HG02588 (cell line): ENCODE measurements around the gene WWOX.

Experiments
- ATAC-seq: cut with Tn5 transposase; IDR thresholded peaks from one replicate; pipeline ENCODE4 v1.9.1; 2021; ENCODE audit warnings: mild to moderate bottlenecking, moderate library complexity; ENCODE audit not compliant: unreplicated experiment

Gene WWOX

DNA sequence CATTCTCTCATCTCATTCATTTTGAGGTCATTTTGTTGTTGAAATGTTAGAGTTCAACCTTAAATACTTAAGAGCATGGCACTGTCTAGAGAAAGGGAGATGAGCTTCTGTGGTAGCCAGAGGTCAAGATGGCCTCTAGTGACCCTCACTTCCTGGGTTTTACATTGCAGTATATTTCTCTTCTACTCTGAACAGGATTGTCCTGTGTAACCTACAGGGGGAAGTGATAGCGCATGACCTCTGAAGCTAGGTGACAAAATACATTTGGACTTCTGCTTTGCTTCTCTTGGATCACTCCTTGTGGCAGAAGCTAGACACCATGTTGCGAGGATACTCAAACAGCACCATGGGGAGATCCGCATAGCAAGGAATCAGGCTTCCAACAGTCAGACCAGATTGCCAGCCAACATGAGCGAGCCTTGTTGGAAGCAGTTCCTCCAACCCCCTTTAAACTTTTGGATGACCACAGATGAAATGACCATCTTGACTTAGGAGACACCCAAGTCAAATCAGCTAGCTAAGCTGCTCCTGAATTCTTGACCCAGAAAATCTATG lies 752.7 kb downstream of the WWOX start:
- ATAC-seq: no peak

DNA sequence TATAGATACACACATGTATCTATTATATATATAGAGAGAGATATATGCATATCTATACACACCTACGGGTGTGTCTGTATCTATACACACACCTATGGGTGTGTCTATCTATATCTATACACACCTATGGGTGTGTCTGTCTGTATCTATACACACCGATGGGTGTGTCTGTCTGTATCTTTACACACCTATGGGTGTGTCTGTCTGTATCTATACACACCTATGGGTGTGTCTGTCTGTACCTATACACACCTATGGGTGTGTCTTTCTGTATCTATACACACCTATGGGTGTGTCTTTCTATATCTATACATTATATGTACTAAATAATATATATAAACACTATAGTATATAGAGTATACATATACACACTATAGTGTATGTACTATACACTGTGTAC lies 762.6 kb downstream of the WWOX start:
- ATAC-seq: no peak

DNA sequence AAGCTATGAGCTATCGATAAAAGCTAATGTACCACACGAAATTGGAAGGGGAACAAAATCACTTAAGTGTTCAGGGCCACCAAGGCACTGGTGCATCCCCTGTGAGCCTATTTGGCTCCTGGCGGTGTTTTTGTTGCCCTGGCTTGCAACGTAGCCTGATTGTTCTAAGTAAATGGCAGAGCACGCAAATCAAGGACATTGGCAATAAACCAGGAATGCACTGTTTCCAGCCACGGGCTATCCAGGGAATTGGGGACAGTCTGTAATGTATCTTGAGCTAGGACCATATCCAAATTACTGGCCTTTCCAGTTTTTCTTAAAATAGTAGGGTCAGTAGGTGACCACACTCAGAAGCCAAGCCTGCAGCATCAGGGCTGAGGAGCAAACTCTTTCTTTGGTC lies 767.1 kb downstream of the WWOX start:
- no peak for ATAC-seq

GRCh38 chr16:78869492-78869891 lies 770.0 kb downstream of the WWOX start:
- ATAC-seq: no peak

GRCh38 chr16:78871241-78871640 lies 771.8 kb downstream of the WWOX start:
- no peak for ATAC-seq

DNA sequence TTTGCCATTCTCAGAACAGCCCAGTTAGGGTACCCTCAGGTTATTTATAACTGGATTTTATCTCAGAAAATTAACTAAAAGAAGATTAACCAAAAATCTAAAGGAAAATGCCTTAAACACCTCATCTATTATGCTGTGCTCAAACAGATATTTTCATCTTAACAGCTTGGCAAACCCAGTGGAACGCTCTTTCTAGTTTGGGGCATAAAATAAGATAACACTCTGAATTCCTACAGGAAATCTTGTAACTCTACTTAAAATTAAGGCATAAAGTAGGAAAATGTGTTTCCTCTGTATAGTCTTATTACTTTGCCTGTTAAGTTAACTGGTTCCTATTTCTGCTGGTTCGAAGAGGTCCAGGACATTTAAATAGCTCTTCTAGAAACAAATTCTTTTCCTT lies 777.2 kb downstream of the WWOX start:
- ATAC-seq: no peak

DNA sequence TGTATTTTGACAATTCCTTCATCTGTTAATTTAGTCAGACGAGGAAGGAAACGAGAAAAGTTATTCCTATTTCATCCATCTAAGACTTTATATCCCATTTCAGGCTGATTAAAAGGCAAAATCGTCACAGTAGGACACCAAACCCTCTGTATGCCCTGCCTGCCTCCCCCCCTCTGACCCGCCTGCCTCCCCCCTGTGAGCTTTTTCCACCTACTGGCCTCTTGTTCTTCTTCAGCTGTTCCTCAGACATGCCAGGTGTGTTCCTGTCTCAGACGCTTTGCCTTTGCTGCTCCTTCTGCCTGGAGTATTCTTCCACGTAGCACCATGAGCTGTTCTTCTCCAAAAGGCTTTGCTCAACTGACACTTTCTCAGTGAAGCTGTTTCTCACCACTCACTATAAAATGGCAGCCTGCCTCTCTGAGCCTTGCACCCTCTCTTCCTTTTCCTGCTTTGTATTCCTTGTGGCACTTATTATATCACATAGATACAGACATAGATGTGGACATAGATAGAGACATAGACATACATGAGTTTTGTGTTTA lies 777.7 kb downstream of the WWOX start:
- no peak for ATAC-seq

DNA sequence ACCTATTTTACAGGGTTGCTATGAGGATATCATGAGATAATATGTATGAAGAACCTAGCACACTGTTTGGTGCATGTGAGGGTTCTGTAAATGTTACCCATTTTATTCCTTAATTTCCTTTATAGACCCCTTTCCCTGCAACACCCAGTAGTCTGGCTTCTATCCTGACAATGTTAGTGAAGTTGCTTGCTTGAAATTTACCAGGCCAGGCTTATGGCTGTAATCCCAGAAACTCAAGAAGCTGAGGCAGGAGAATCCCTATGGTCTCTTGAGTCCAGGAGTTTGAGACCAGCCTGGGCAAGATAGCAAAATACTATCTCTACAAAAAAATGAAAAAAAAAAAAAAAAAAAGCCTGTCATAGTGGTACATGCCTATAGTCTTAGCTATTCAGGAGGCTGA lies 779.1 kb downstream of the WWOX start:
- no peak for ATAC-seq

DNA sequence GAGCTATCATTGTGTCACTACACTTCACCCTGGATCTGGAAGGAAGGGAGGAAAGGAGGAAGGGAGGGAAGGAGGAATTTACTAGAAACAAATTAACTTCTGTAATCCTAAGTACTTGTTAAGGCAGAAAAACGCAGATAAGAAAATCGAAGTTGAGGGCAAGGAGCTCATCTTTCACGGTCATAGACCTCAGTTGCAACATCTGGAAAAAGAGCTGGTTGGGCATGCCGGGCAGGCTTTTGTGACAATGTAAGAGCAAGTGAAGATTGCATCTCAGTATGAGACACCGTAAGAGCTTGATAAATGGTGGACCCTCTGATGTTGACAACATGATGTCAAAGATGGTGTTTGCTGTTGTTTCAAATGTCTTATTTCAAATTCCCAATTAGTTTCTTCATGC lies 779.6 kb downstream of the WWOX start:
- ATAC-seq: no peak

DNA sequence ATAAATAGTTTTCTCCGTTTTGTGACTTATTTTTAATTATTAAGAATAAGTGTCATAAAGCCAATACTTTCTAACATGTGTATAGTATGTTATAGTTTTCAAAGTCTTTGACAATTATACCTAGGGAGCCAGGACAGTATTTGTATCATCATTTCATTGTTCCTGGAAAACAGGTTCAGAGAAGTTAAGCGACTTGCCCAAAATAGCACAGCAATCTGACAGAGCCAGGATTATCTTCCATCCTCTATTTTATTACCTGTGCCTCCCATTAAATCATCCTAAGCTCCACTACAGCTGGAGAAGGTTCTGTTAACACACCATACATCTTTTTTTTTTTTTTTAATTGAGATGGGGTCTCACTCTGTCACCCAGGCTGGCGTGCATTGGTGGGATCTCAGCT lies 782.7 kb downstream of the WWOX start:
- ATAC-seq: no peak

- ATAC-seq: no peak
Measured at GRCh38 chr16:78882751-78883150, 783.3 kb downstream of the WWOX start.

- no peak for ATAC-seq
Measured at GRCh38 chr16:78884204-78884603, 784.8 kb downstream of the WWOX start.

DNA sequence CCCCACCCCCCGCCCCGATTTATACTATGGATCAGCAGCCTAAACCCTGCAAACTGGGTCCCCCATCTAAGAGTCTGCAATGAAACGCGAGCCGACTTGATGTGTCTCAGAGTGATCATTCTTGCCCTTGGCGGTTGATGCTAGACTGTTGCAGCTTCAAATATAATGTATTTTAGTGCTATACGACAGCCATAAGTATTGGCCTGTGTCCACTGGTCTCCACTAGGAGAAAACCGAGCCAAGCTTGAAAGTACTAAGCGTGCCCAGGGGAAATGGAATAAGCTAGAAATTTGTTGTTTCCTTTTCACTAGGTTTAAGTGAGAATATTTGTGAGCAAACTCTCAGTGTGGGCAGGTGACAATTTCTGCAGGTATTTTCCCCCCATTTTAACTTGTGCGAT lies 789.9 kb downstream of the WWOX start:
- ATAC-seq: no peak

- ATAC-seq: no peak
Measured at GRCh38 chr16:78890373-78890895, 791.0 kb downstream of the WWOX start.

GRCh38 chr16:78892951-78893733 lies 793.7 kb downstream of the WWOX start:
- no peak for ATAC-seq

GRCh38 chr16:78894886-78895285 lies 795.4 kb downstream of the WWOX start:
- no peak for ATAC-seq

DNA sequence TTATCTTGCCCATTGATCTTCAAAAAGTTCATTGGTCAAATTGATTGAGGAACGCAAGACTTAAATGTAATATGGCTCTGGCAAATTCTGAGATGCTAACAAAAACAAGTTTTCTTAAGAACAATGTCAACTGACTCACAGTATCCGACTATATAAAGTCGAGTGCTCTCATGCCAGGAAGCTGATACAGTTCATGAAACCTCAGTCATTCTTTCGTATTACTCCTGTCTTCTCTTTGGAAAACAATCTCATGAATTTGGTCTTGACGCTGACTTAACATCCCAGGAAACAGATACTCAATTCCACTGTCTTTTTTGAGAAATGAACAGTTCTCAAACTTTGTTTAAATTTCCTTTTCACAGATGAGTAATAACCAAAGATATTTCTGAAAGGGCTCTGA lies 796.2 kb downstream of the WWOX start:
- ATAC-seq: no peak

GRCh38 chr16:78896280-78896679 lies 796.8 kb downstream of the WWOX start:
- no peak for ATAC-seq

DNA sequence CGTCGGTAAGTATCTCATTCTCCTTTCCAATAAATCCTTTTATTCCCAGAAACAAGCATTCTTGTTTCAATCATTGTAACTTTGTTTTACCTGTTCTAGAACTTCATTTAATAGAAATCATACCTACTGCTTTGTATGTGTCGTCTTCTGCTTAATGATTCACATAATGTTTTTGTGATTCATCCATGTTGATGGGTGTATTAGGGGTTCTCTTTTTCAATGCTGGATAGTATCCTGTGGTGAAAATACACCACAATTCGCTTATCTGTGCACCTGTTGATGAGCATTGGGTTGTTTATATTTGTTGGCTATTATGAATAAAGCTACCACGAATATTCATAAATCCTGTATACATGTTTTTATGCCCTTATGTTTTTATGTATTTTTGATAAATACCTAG lies 797.8 kb downstream of the WWOX start:
- ATAC-seq: no peak

- ATAC-seq: no peak
Measured at GRCh38 chr16:78900044-78900811, 800.8 kb downstream of the WWOX start.

DNA sequence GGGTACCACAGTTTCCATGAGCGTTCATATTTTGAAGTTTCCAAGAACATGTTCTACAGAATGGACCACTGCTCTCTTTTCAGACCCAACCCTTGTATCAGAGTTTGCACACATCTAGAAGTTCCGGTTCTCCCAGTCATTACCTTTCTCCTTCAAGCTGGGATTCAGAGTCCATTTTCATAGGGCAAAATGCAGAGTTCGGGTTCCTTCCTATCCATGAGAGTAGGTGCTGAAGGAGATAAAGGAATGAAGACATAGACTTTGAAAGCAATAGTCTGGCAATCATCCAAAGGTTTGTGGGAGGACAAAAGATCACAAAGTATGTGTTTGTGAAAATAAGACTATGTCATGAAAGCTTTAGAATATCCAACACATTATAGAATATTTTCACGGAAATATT lies 801.5 kb downstream of the WWOX start:
- no peak for ATAC-seq

DNA sequence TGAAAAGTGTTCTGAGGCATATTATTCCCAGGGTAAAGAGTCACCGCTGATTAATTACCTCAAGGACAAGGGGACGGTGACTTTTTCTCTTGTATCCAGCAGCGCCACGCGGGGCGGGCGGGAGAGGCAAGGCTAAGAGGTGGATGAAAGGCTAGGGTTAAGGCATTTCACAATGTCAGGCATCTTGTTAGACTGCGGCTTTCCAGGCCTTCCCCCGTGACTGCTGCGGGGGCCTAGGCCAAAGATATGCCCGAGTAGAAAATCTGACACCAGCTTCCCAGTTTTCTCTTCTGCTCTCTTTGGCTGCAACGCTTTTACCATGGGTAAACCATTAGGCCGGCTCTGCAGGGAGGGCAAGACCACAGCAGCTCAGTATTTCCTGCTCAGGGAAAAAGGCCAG lies 802.9 kb downstream of the WWOX start:
- ATAC-seq: no peak
